ENCODE data around the gene SVEP1.

The SVEP1 gene

DNA sequence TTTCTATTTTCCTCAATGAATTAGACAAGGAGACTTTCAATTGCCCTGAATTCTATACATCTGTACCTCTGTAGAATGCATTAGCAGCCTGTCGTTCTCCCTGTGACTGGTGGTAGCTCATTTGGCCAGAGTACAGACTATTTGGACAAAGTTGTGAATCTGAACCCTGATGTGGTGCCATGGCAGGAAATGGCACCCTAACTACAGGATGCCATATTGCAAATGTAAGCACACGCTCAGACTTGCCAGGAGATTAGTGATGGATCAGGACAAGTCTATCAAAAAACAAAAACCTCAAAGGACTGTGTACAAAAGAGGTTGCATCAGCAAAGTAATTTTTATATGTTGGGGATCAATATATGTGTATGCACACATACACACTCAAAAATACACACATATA, 58.3 kb downstream of the SVEP1 start:
- TF ChIP-seq, protein P1, sequence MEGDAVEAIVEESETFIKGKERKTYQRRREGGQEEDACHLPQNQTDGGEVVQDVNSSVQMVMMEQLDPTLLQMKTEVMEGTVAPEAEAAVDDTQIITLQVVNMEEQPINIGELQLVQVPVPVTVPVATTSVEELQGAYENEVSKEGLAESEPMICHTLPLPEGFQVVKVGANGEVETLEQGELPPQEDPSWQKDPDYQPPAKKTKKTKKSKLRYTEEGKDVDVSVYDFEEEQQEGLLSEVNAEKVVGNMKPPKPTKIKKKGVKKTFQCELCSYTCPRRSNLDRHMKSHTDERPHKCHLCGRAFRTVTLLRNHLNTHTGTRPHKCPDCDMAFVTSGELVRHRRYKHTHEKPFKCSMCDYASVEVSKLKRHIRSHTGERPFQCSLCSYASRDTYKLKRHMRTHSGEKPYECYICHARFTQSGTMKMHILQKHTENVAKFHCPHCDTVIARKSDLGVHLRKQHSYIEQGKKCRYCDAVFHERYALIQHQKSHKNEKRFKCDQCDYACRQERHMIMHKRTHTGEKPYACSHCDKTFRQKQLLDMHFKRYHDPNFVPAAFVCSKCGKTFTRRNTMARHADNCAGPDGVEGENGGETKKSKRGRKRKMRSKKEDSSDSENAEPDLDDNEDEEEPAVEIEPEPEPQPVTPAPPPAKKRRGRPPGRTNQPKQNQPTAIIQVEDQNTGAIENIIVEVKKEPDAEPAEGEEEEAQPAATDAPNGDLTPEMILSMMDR (IDR thresholded peaks at IDR 0.05; ENCODE audit: low read depth, low read length): no peak
- no peak for DNase-seq (ENCODE audit: extremely low read depth, low read depth)

DNA sequence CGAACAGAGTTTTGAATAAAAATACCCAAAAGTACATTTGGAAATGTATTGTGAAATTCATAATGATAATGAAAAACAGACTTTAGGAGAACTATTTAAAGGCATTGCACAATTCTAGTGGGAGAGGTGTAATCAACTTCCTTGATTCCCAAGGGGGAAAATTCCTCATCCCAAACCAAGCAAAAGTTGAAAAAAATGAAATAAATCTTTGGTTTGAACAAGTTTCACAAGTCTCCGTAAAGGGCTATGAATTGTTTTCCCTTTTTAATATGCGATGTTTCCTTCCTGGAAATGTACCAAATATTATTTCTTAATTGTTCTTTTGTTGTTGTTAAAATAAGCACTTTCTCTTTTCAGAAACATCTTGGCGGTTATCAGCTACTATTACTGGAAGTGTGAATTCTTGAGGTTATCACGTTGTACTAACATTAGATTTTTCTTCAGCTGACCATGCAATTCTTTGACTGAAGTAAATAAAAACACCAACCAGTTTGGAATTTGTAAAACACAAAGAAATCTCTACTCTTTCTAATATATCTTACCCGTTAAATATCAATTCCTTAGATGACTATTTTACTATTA, 59.3 kb downstream of the SVEP1 start:
- DNase-seq (ENCODE audit: extremely low read depth, low read depth): peak; percentile 82
- TF ChIP-seq, protein P1 (IDR thresholded peaks at IDR 0.05; ENCODE audit: low read depth, low read length): no peak

DNA sequence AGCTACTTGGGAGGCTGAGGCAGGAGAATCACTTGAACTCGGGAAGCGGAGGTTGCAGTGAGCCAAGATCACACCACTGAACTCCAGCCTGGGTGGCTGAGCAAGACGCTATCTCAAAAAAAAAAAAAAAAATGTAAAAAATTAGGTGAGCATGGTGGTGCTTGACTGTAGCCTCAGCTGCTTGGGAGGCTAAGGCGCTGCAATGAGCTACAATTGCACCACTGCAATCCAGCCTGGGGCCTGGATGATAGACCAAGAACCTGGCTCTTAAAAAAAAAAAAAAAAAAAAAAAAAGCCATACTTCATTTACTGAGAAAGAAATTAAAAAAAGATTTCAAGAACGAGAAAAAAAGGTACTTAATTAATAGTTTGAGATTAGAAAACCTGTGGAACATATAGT, 62.1 kb downstream of the SVEP1 start:
- TF ChIP-seq, protein P1 (IDR thresholded peaks at IDR 0.05; ENCODE audit: low read depth, low read length): no peak
- no peak for DNase-seq (ENCODE audit: extremely low read depth, low read depth)

DNA sequence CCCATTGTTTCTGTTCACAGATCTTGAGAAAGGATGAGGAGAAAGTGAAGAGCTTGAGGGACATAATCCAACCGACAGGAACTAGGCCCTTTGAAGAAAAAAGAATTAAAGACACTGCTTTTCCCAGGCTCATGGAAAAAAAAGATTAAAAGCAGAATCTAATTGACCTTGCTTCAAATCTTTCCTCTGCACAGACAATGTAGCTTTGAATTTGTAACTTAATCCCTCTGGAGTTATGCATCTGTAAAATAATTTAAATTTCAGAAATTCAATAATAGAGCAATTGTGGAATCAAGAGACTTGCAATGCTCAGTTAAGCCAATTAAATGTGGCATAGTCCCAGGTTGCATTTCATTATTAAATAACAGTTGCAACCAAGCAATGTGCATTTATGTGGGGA, 64.6 kb downstream of the SVEP1 start:
- TF ChIP-seq, protein P1 (IDR thresholded peaks at IDR 0.05; ENCODE audit: low read depth, low read length): no peak
- DNase-seq (ENCODE audit: extremely low read depth, low read depth): no peak

DNA sequence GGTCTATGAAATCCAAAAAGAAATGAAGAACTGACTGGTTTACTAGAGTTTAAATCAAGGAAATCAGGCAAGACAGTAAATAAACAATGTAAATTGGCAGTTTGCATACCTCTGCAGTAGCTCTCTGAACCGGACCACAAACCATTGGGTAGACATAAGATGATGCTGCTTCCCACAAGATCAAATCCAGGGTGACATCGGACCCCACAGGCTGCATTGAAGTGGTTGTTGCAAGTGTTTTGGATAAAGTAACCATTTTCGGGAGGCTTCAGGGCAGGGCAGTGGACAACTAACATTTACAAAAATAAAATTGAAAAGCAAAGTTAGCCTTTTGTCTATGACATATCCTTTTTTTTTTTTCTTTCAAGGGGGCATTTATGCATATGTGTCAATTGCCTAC, 66.7 kb downstream of the SVEP1 start:
- DNase-seq (ENCODE audit: extremely low read depth, low read depth): no peak

DNA sequence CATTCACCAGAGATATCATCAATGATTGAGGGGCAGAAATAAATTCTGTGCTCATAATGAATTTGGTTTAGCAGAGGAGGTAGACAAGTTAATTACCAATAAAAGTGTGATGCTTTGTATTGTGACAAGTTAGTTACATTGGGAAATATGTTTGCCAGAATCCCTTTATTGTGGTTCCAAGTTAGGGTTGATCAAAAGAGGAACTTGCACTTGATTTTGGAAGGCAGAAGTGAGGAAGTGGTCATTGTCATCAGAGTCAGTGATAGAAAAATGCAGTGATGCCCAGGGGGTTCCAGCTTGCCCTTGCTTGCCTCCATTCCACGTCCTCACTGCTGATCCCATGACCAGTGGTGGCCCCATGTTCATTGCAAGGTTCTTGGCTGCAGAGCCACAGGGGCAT, 69.7 kb downstream of the SVEP1 start:
- TF ChIP-seq, protein P1 (IDR thresholded peaks at IDR 0.05; ENCODE audit: low read depth, low read length): no peak
- DNase-seq (ENCODE audit: extremely low read depth, low read depth): no peak

More for the DNA sequence above, 66.7 kb downstream of the SVEP1 start:
- TF ChIP-seq, protein P1 (IDR thresholded peaks at IDR 0.05; ENCODE audit: low read depth, low read length): no peak

DNA sequence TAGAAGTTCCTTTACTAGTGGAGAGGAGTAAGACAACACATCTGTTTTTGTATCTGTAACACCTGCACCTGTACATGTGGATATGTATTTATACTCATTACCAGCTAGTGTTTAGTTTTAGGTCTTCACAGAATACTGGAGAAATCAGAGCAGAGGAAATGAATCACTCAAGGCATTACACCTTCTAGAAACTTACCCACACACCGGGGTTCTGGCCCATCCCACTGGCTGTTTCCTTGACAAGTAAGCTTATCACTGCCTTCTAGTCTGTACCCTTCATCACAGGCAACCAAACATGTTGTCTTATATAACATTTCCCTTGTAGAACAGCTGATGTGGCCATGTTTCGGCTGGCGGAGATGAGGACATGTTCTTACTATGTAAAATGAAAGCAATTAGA, 76.7 kb downstream of the SVEP1 start:
- DNase-seq (ENCODE audit: extremely low read depth, low read depth): no peak
- TF ChIP-seq, protein P1 (IDR thresholded peaks at IDR 0.05; ENCODE audit: low read depth, low read length): no peak
